Heart right ventricle (tissue), 16 donors: Measurements from ENCODE around the gene TAS2R30. TPM values are rescaled to one million over a fixed set of nuclear protein-coding genes. Genes with fewer than 3 reads are reported as not detected.

Experiments
- ATAC-seq, 8 donors: fragments of 200-7000 bp; cut with Tn5 transposase; one replicate each; pipeline ENCODE4 v1.9.1; 2020; ENCODE audit warnings: mild to moderate bottlenecking in 8 of 8, moderate library complexity in 8 of 8, moderate number of reproducible peaks in 1 of 8
- DNase-seq, 2 donors: peaks; one replicate each; pipeline ENCODE4 v3.0.0-alpha.2; 2020
- H3K27ac ChIP-seq, 10 donors: fragments of 200-600 bp; sonication (generic) in 2 of 10; one replicate each; pipeline versions ENCODE4 v1.5.0 to v1.8.0; 2020 to 2022; ENCODE audit warnings: mild to moderate bottlenecking in 3 of 10
- H3K27me3 ChIP-seq, 7 donors: fragments of 200-600 bp; one replicate each; pipeline ENCODE4 v1.8.0; 2021 to 2022; ENCODE audit warnings: mild to moderate bottlenecking in 2 of 7
- H3K36me3 ChIP-seq, 9 donors: fragments of 200-600 bp; sonication (generic) in 1 of 9; one replicate each; pipeline versions ENCODE4 v1.5.0 to v1.8.0; 2020 to 2022; ENCODE audit warnings: mild to moderate bottlenecking in 2 of 9
- H3K4me1 ChIP-seq, 9 donors: fragments of 200-600 bp; sonication (generic) in 1 of 9; one replicate each; pipeline versions ENCODE4 v1.5.0 to v1.8.0; 2020 to 2022; ENCODE audit warnings: mild to moderate bottlenecking in 4 of 9
- H3K4me3 ChIP-seq, 10 donors: fragments of 200-600 bp; sonication (generic) in 2 of 10; one replicate each; pipeline versions ENCODE4 v1.5.0 to v1.8.0; 2020 to 2022; ENCODE audit warnings: mild to moderate bottlenecking in 7 of 10, moderate library complexity in 2 of 10
- H3K9me3 ChIP-seq, 11 donors: fragments of 200-600 bp in 10 of 11; sonication (generic) in 2 of 11; one replicate each; pipeline versions ENCODE4 v1.5.0 to v1.8.0; 2013 to 2022; ENCODE audit warnings: mild to moderate bottlenecking in 2 of 11, control low read depth in 1 of 11, moderate library complexity in 1 of 11
- WGBS, 2 donors: extraction: QIAGEN DNeasy Blood & Tissue Kit; methylation state at CpG; one replicate each; pipeline ENCODE4 v1.1.7; 2013; ENCODE audit warnings: inconsistent platforms in 1 of 2; 5-methylcytosine and 5-hydroxymethylcytosine counted together
- intact Hi-C, 10 donors: fragments of 100-400 bp; cut with DNase I; formaldehyde crosslinking; loops; one replicate each; pipeline versions ENCODE4 v1.11.1 to v1.14.2; 2022
- polyA plus RNA-seq, 2 donors: library from polyadenylated mRNA; stranded (reverse); fragments of 200-250 nt; gene quantifications; one replicate each; pipeline ENCODE4 v1.2.3, GENCODE V29; 2013
- total RNA-seq, 10 donors: library from RNA; stranded (reverse); fragmentation: NEBNext Ultra II Directional in 3 of 10; extraction: Animal tissue kit (Norgen Biotek cat#: 25700) in 3 of 10; gene quantifications; one replicate each; pipeline versions ENCODE4 v1.2.1 to v1.2.4, GENCODE V29; 2021 to 2023
- TF ChIP-seq, protein P1 (sequence below), 9 donors: fragments of 200-600 bp; sonication (generic) in 2 of 9; IDR thresholded peaks; one replicate each; pipeline versions ENCODE4 v1.5.0 to v1.8.0; 2021 to 2022; ENCODE audit warnings: antibody characterized with exemption in 9 of 9, mild to moderate bottlenecking in 5 of 9, moderate library complexity in 1 of 9
- donor health status: Arrhythmogenic right ventricular cardiomyopathy.
- donor health status: ischemic (EF 13 %, LVEDD 7.1; RV severe dilation, severe dysfunction).
- donor health status: healthy with polysubstance abuse.
- donor health status: DM: no; HTN: yes; CAD: no.
- donor health status: DM: no; HTN: no; CAD: no.
- donor health status: ischemic (EF 25% LVEDD 6.9; RV normal size, moderate dysfunction).
- donor health status: ischemic (EF 25% LVEDD 5.7; RV mildly dilated, moderate dysfunction).
- donor health status: healthy.
- donor health status: DM: yes; HTN: yes; CAD: no.
- donor health status: Ischemic cardiomyopathy.
- donor health status: ischemic (EF 35%, LVEDD 5.7; RV mildly dilated, moderate dysfunction).
- donor health status: nonischemic (EF 11% LVEDD 7.7; RV severe dilation, severe dysfunction).
- donor health status: DM: yes; HTN: yes; CAD: no.
- donor health status: PGD.
- donor health status: ischemic (EF 29% LVEDD 5.4; RV normal size, mild dysfunction).
- donor health status: nonischemic (EF 23%, LVEDD 6.1; RV moderate dilation, normal function).

TAS2R30 gene
- total and polyA plus RNA-seq, 12 donors, result 0.60 to 1.5 (median 1.0) TPM; not detected in 2

DNA sequence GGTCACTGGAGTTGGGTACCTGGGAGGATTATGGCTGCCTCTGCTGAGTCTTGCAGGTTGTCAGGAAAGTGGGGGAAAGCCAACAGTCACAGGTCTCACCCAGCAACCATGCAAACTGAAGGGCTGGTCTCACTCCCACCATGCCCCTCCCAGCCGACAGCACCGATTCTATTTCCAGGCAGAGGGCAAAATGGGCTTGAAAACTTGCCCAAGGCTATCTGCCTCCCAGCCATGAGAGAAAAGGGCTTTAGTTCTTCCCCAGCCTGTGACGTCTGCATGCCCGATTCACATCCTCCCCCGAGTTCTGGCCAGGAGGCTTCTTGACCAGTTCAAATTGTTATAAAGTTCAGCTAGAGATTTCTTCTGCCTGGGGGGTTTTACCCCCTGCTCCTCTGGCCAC is 9.9 kb upstream of the TAS2R30 start:
- DNase-seq (no peak), ATAC-seq (no peak)
- peaks cover 0 to 31% (median 0%) of the 10 kb centered on the region in 11 donors for H3K9me3 ChIP-seq
- H3K4me1 ChIP-seq, result no peaks in the 10 kb centered on the region
- TF ChIP-seq, protein P1, sequence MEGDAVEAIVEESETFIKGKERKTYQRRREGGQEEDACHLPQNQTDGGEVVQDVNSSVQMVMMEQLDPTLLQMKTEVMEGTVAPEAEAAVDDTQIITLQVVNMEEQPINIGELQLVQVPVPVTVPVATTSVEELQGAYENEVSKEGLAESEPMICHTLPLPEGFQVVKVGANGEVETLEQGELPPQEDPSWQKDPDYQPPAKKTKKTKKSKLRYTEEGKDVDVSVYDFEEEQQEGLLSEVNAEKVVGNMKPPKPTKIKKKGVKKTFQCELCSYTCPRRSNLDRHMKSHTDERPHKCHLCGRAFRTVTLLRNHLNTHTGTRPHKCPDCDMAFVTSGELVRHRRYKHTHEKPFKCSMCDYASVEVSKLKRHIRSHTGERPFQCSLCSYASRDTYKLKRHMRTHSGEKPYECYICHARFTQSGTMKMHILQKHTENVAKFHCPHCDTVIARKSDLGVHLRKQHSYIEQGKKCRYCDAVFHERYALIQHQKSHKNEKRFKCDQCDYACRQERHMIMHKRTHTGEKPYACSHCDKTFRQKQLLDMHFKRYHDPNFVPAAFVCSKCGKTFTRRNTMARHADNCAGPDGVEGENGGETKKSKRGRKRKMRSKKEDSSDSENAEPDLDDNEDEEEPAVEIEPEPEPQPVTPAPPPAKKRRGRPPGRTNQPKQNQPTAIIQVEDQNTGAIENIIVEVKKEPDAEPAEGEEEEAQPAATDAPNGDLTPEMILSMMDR (IDR thresholded peaks at IDR 0.05), result no peak
- no peaks in the 10 kb centered on the region for H3K36me3 ChIP-seq
- H3K4me3 ChIP-seq, result no peak overlapping the region
- H3K27ac ChIP-seq, result no peak overlapping the region
- intact Hi-C loops, result no loop called here
- WGBS, 2 donors, result 79 to 93% methylated on average over 5 of the region's 5 CpGs
- no peaks in the 10 kb centered on the region for H3K27me3 ChIP-seq

DNA sequence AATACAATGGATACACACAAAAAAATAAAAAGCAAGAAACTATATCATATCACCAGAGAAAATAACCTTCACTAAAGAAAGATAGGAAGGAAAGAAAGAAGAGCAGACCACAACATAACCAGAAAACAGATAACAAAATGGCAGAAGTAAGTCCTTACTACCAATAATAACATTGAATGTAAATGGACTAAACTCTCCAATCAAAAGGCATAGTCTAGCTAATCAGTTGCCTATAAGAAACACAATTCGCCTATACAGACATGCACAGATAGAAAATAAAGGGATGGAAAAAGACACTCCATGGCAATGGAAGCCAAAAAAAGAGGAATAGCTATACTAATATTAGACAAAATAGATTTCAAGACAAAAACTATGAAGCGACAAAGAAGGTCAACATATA is 8.9 kb upstream of the TAS2R30 start:
- Histone ChIP-seq H3K27ac (no peak overlapping the region), H3K36me3 (no peaks in the 10 kb centered on the region), H3K4me3 (no peak overlapping the region), H3K4me1 (no peaks in the 10 kb centered on the region), H3K27me3 (no peaks in the 10 kb centered on the region), H3K9me3 (peaks cover 0 to 31% (median 0%) of the 10 kb centered on the region in 11 donors)
- ATAC-seq, result no peak
- DNase-seq, result no peak
- TF ChIP-seq, protein P1 (IDR thresholded peaks at IDR 0.05), result no peak
- WGBS, 2 donors, result 49 to 75% methylated on average over 2 of the region's 2 CpGs
- intact Hi-C loops, result no loop called here

DNA sequence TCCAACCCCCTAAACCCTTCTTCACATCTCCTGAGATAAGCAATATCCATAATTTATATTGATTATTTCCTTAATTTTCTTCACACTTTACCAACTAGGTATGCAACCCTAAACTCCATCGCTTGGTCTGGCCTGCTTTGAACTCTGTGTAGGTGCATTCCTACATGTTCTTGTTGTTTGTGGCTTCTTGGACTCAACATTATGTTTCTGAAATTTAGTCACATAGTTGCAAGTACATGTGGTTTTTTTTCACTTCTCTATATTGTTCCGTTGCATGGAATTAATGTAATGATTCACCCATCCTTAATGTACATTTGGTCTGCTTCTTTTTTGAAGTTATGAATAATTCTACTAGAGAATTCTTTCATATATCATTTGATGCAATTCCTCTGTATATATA is 1.6 kb upstream of the TAS2R30 start:
- no peaks in the 10 kb centered on the region for H3K9me3 ChIP-seq
- peaks cover 0 to 27% (median 7%) of the 10 kb centered on the region in 9 donors for H3K4me1 ChIP-seq
- no peaks in the 10 kb centered on the region for H3K27me3 ChIP-seq
- TF ChIP-seq, protein P1 (IDR thresholded peaks at IDR 0.05), result no peak
- 47 to 82% methylated on average over 2 of the region's 2 CpGs for WGBS, 2 donors
- intact Hi-C loops, result no loop called here
- DNase-seq (no peak), ATAC-seq (no peak)
- H3K27ac ChIP-seq, result no peak overlapping the region
- no peaks in the 10 kb centered on the region for H3K36me3 ChIP-seq
- no peak overlapping the region for H3K4me3 ChIP-seq

DNA sequence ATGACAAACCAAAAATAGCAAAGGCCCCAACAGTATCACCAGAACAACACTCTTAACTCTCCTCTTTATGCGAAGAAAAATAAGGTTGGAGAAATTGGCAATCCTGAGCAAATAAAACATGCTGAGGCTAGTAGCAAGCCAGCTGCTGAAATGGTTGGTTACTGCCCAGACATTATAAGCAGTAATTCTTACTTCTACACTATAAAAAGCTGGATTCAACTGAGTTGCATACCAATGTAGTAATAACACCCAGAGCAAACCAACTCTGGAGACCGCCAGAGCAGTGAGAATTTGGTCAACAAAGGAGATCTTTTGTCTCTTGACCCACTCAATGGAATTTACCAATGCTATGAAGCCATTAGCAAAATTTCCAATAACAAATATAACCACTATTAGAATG is 628 bp downstream of the TAS2R30 start:
- WGBS, 2 donors, result 73 to 75% methylated on average over 2 of the region's 2 CpGs

More for the DNA sequence above, 628 bp downstream of the TAS2R30 start:
- TF ChIP-seq, protein P1 (IDR thresholded peaks at IDR 0.05), result no peak
- Histone ChIP-seq H3K36me3 (peaks cover 0 to 6% (median 0%) of the 10 kb centered on the region in 9 donors), H3K4me3 (no peak overlapping the region), H3K9me3 (no peaks in the 10 kb centered on the region), H3K4me1 (peaks cover 0 to 35% (median 14%) of the 10 kb centered on the region in 9 donors), H3K27ac (no peak overlapping the region), H3K27me3 (no peaks in the 10 kb centered on the region)
- DNase-seq (no peak), ATAC-seq (no peak)
- intact Hi-C loops, result no loop called here
